SK-N-SH (cell line): ENCODE measurements around the gene AGO4. TPM values are rescaled to one million over a fixed set of nuclear protein-coding genes. Genes with fewer than 3 reads are reported as not detected.
A peak's percentile ranks its signal among the peaks of the same experiment; 100 is the strongest.

Experiments used
- CTCF ChIA-PET: fragments of 300-600, 350-600 bp; formaldehyde crosslinking; extraction: SDS; loops from one replicate; lab custom pipeline; 2021; lab: Yijun Ruan, JAX
- POLR2A ChIA-PET: fragments of 350-600 bp; sonication (Branson Sonifier 250); formaldehyde crosslinking; extraction: SDS; loops from one replicate; lab custom pipeline; 2020; ENCODE audit warnings: antibody characterized with exemption, inconsistent platforms; lab: Yijun Ruan, JAX
- DNase-seq: peaks from one replicate; pipeline ENCODE4 v3.0.0; 2012
- H2AFZ ChIP-seq: fragments of 200-600 bp; sonication (generic); 2 replicates; pipeline ENCODE4 v1.8.1; 2016; ENCODE audit warnings: antibody characterized with exemption, mild to moderate bottlenecking, low read depth
- H3F3A ChIP-seq: fragments of 200-600 bp; sonication (generic); replicated peaks from 2 replicates; pipeline ENCODE3; 2016; ENCODE audit warnings: antibody characterized with exemption, mild to moderate bottlenecking; ENCODE audit not compliant: insufficient read depth
- H3K27ac ChIP-seq, 2 experiments: fragments of 200-500 bp in 1 of 2; fragments of 200-600 bp in 1 of 2; sonication (Bioruptor generic) in 1 of 2; sonication (generic), shearing (Covaris generic) in 1 of 2; 2 replicates each; pipeline versions ENCODE4 v1.5.1 to v1.6.1; 2014 to 2016; ENCODE audit warnings: low read depth in 2 of 2, inconsistent platforms in 1 of 2, low read length in 1 of 2, mild to moderate bottlenecking in 1 of 2, mixed read lengths in 1 of 2
- H3K27me3 ChIP-seq: fragments of 200-600 bp; sonication (generic), shearing (Covaris generic); 2 replicates; pipeline ENCODE4 v1.6.1; 2016; ENCODE audit warnings: mixed run types; ENCODE audit not compliant: insufficient read depth
- H3K36me3 ChIP-seq, 2 experiments: fragments of 200-500 bp in 1 of 2; fragments of 200-600 bp in 1 of 2; sonication (Bioruptor generic) in 1 of 2; sonication (generic) in 1 of 2; replicated peaks in 1 of 2; 2 replicates each; pipeline versions ENCODE3 to v1.5.1; 2014 to 2016; ENCODE audit warnings: low read length in 1 of 2, mild to moderate bottlenecking in 1 of 2; ENCODE audit not compliant: insufficient read depth in 2 of 2, control insufficient read depth in 1 of 2
- H3K4me1 ChIP-seq, 2 experiments: fragments of 200-500 bp in 1 of 2; fragments of 200-600 bp in 1 of 2; sonication (Bioruptor generic) in 1 of 2; sonication (generic), shearing (Covaris generic) in 1 of 2; 2 replicates each; pipeline versions ENCODE4 v1.5.1 to v1.6.1; 2014 to 2016; ENCODE audit warnings: low read depth in 1 of 2, low read length in 1 of 2, mixed run types in 1 of 2; ENCODE audit not compliant: insufficient read depth in 2 of 2, control insufficient read depth in 1 of 2
- H3K4me2 ChIP-seq: fragments of 200-600 bp; sonication (generic), shearing (Covaris generic); 2 replicates; pipeline ENCODE4 v1.6.1; 2017; ENCODE audit warnings: mixed run types
- H3K4me3 ChIP-seq, 2 experiments: fragments of 200-500 bp in 1 of 2; fragments of 200-600 bp in 1 of 2; sonication (Bioruptor generic) in 1 of 2; sonication (generic), shearing (Covaris generic) in 1 of 2; 2 replicates each; pipeline versions ENCODE4 v1.5.1 to v1.8.1; 2014 to 2016; ENCODE audit warnings: low read depth in 2 of 2, inconsistent platforms in 1 of 2, low read length in 1 of 2, mild to moderate bottlenecking in 1 of 2, mixed read lengths in 1 of 2, moderate library complexity in 1 of 2
- H3K79me2 ChIP-seq: fragments of 200-600 bp; sonication (generic); 2 replicates; pipeline ENCODE4 v1.8.1; 2017; ENCODE audit warnings: mild to moderate bottlenecking; ENCODE audit not compliant: insufficient read depth
- H3K9ac ChIP-seq: fragments of 200-600 bp; sonication (generic); 2 replicates; pipeline ENCODE4 v1.6.1; 2017; ENCODE audit warnings: mixed run types
- H3K9me2 ChIP-seq: fragments of 200-600 bp; sonication (generic); 2 replicates; pipeline ENCODE4 v1.6.1; 2017; ENCODE audit warnings: mixed run types
- H3K9me3 ChIP-seq: fragments of 200-600 bp; sonication (generic); 2 replicates; pipeline ENCODE4 v1.6.1; 2017; ENCODE audit warnings: mixed run types, mild to moderate bottlenecking, moderate library complexity
- H4K20me1 ChIP-seq: fragments of 200-600 bp; sonication (generic); 2 replicates; pipeline ENCODE4 v1.6.1; 2017; ENCODE audit warnings: mild to moderate bottlenecking, mixed run types; ENCODE audit not compliant: insufficient read depth
- CHD2 ChIP-seq: fragments of 150-350 bp; IDR thresholded peaks from 2 replicates; pipeline ENCODE4 v1.6.1; 2018; ENCODE audit warnings: low read length; ENCODE audit not compliant: partially characterized antibody
- ELF1 ChIP-seq: IDR thresholded peaks from 2 replicates; pipeline ENCODE4 v1.4.0; 2012
- FOSL2 ChIP-seq: IDR thresholded peaks from 2 replicates; pipeline ENCODE4 v1.4.0; 2012; ENCODE audit warnings: low read depth, mild to moderate bottlenecking, moderate library complexity, borderline replicate concordance
- FOXJ3 ChIP-seq: sonication (generic); formaldehyde crosslinking; IDR thresholded peaks from 2 replicates; pipeline ENCODE4 v1.5.1; 2020; ENCODE audit warnings: mild to moderate bottlenecking, missing genetic modification reagents
- GABPA ChIP-seq: IDR thresholded peaks from 2 replicates; pipeline ENCODE4 v1.4.0; 2012; ENCODE audit warnings: low read depth, mild to moderate bottlenecking
- GATA2 ChIP-seq: sonication (generic); formaldehyde crosslinking; IDR thresholded peaks from 2 replicates; pipeline ENCODE4 v1.5.0; 2020; ENCODE audit warnings: mild to moderate bottlenecking, missing genetic modification reagents
- IRF3 ChIP-seq: fragments of 150-350 bp; IDR thresholded peaks from 2 replicates; pipeline ENCODE4 v1.6.1; 2016; ENCODE audit warnings: mild to moderate bottlenecking, low read depth, low read length
- JUND ChIP-seq: IDR thresholded peaks from 2 replicates; pipeline ENCODE4 v1.4.0; 2012
- MAX ChIP-seq: IDR thresholded peaks from 2 replicates; pipeline ENCODE4 v1.4.0; 2012; ENCODE audit warnings: low read depth
- MEF2A ChIP-seq: IDR thresholded peaks from 2 replicates; pipeline ENCODE4 v1.4.0; 2012; ENCODE audit warnings: low read depth, borderline replicate concordance
- MXI1 ChIP-seq: IDR thresholded peaks from 2 replicates; pipeline ENCODE4 v1.6.1; 2012; ENCODE audit warnings: mild to moderate bottlenecking, low read depth, low read length, improper control_type of control experiment
- POLR2AphosphoS5 ChIP-seq: IDR thresholded peaks from 2 replicates; pipeline ENCODE4 v1.6.1; 2012; ENCODE audit warnings: low read depth, low read length
- RCOR1 ChIP-seq: fragments of 150-350 bp; IDR thresholded peaks from 2 replicates; pipeline ENCODE4 v1.6.1; 2017; ENCODE audit warnings: antibody characterized with exemption, low read length
- REST ChIP-seq: IDR thresholded peaks from 2 replicates; pipeline ENCODE4 v1.6.1; 2012; ENCODE audit warnings: mild to moderate bottlenecking, low read depth, low read length, moderate library complexity
- TAF1 ChIP-seq: IDR thresholded peaks from 2 replicates; pipeline ENCODE4 v1.6.1; 2012; ENCODE audit warnings: low read depth, mild to moderate bottlenecking, low read length, moderate library complexity, borderline replicate concordance
- TEAD4 ChIP-seq: IDR thresholded peaks from 2 replicates; pipeline ENCODE4 v1.4.0; 2012; ENCODE audit warnings: mild to moderate bottlenecking, borderline replicate concordance; ENCODE audit not compliant: insufficient read depth
- YY1 ChIP-seq: IDR thresholded peaks from 2 replicates; pipeline ENCODE4 v1.4.0; 2012; ENCODE audit warnings: low read depth, mild to moderate bottlenecking
- WGBS: methylation state at CpG from one replicate; pipeline ENCODE4 v1.1.6; 2017; ENCODE audit warnings: low lambda C conversion rate; 5-methylcytosine and 5-hydroxymethylcytosine counted together
- polyA plus RNA-seq, 3 experiments: library from polyadenylated mRNA; depleted of rRNA; stranded (reverse); fragments of >200 nt; gene quantifications; 2 replicates each; pipeline ENCODE4 v1.2.3, GENCODE V29; 2012
- TF ChIP-seq, protein P1 (sequence below): IDR thresholded peaks from 2 replicates; pipeline ENCODE4 v1.4.0; 2012; ENCODE audit warnings: low read depth, borderline replicate concordance
- TF ChIP-seq, protein P2 (sequence below): IDR thresholded peaks from 2 replicates; pipeline ENCODE4 v1.4.0; 2012; ENCODE audit warnings: low read depth, borderline replicate concordance

AGO4 gene
- polyA plus RNA-seq, 1 of the 3 experiments (the other 2 are of a cell fraction), result 4.8 TPM

DNA sequence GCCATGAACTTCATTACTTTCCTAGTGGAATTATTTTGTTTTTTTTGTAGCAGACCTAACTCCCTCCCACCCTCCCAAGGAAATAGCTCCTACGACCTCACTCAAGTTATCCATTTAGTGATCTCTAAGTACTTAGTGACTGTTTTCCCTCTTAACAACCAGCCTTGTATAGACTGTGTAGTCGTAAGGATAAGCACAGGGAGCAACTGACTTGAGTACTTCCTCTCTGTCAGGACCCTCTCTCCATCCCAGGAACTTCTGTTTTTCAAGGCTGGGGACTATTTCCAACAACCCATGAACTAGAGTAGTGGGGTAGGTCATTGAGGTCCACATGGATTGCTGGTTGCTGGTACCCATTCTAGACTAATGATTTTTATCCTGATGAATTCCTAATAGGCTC is 77.1 kb downstream of the AGO4 start:
- 85% methylated on average over 2 of the region's 2 CpGs for WGBS
- TF ChIP-seq TAF1 (no peak), MAX (no peak), TEAD4 (no peak), RCOR1 (no peak), MXI1 (no peak), FOXJ3 (CRISPR knock-in tag) (no peak), ELF1 (no peak), MEF2A (no peak), CHD2 (no peak), YY1 (no peak)
- Histone ChIP-seq H3K36me3 (peaks cover 5 to 6% of the 10 kb centered on the region in 2 experiments), H3K4me3 (no peak overlapping the region), H3K79me2 (peaks cover 36% of the 10 kb centered on the region), H3K9me2 (no peaks in the 10 kb centered on the region), H3K9me3 (no peaks in the 10 kb centered on the region), H3K27me3 (no peaks in the 10 kb centered on the region), H3K27ac (no peak overlapping the region), H4K20me1 (peaks cover 20% of the 10 kb centered on the region), H2AFZ (no peak overlapping the region), H3K4me1 (peaks cover 12 to 33% of the 10 kb centered on the region in 2 experiments; a peak in 2 of 4 replicates), H3F3A (no peaks in the 10 kb centered on the region), H3K9ac (no peak overlapping the region), H3K4me2 (no peak overlapping the region)
- CTCF ChIA-PET, result interaction anchor here (0.9 to 1.3 kb wide), 2 partner anchors 10 to 21 kb away, joined by 3 read pairs; no protein-coding TSS in a partner anchor
- POLR2A ChIA-PET, result no interaction called here
- no peak for DNase-seq

DNA sequence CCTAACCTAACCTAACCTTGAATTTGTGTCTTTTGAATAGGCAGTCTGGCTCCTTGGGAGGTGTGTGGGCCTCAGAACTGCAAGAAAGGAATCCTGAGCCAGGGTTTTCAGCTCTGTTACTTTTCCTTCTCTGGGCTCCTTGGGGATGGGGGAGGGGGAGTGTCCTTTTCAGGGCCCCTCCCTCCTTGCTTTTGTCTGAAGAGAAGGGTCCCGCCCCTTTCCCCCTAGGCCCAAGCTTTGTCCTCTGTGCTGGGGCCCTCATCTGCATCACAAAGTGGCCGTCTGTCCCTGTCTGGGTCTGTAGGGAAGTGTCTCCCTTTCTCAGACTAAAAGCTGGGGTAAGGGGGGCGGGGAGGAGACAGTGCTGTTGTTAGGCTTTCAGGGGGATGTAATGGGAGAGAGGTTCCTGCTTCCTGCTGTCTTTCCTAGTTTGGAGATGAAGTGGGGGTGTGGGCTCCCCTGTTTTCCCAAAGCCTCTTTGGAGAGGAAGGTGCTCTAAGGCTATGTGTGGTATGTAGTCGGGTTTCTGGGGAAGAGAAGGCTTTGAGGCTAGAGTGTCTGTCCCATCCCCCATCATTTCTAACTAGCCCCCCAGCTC is 78.2 kb downstream of the AGO4 start:
- ChIA-PET POLR2A (no interaction called here), CTCF (interaction anchor here (0.9 to 1.0 kb wide), 2 partner anchors 19 to 249 kb away, joined by 3 read pairs; no protein-coding TSS in a partner anchor)
- H3F3A ChIP-seq, result no peaks in the 10 kb centered on the region
- H3K27me3 ChIP-seq, result no peaks in the 10 kb centered on the region
- H3K9me2 ChIP-seq, result no peaks in the 10 kb centered on the region
- no peak overlapping the region for H3K4me3 ChIP-seq
- WGBS, result 75% methylated on average over 4 of the region's 4 CpGs
- H3K79me2 ChIP-seq, result peaks cover 39% of the 10 kb centered on the region
- H3K4me1 ChIP-seq, result peaks cover 12 to 33% of the 10 kb centered on the region in 2 experiments; a peak in 2 of 4 replicates
- peaks cover 20% of the 10 kb centered on the region for H4K20me1 ChIP-seq
- DNase-seq, result peak; percentile 43
- H3K36me3 ChIP-seq, result peaks cover 5 to 15% of the 10 kb centered on the region in 2 experiments
- peak overlapping the region; percentile 66 for H3K4me2 ChIP-seq
- H2AFZ ChIP-seq, result no peak overlapping the region
- H3K9ac ChIP-seq, result no peak overlapping the region
- H3K9me3 ChIP-seq, result no peaks in the 10 kb centered on the region
- H3K27ac ChIP-seq, result peak overlapping the region in 1 of 2 experiments; percentile 35; a peak in 1 of 4 replicates
- no peak for TF ChIP-seq FOSL2
- TF ChIP-seq, protein P1, sequence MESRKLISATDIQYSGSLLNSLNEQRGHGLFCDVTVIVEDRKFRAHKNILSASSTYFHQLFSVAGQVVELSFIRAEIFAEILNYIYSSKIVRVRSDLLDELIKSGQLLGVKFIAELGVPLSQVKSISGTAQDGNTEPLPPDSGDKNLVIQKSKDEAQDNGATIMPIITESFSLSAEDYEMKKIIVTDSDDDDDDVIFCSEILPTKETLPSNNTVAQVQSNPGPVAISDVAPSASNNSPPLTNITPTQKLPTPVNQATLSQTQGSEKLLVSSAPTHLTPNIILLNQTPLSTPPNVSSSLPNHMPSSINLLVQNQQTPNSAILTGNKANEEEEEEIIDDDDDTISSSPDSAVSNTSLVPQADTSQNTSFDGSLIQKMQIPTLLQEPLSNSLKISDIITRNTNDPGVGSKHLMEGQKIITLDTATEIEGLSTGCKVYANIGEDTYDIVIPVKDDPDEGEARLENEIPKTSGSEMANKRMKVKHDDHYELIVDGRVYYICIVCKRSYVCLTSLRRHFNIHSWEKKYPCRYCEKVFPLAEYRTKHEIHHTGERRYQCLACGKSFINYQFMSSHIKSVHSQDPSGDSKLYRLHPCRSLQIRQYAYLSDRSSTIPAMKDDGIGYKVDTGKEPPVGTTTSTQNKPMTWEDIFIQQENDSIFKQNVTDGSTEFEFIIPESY, result no peak
- no peak for TF ChIP-seq TAF1
- TF ChIP-seq GABPA, result no peak
- TF ChIP-seq IRF3, result no peak
- TF ChIP-seq MAX, result no peak
- TF ChIP-seq JUND, result no peak
- TF ChIP-seq REST, result no peak
- TF ChIP-seq RCOR1, result no peak
- no peak for TF ChIP-seq MXI1
- TF ChIP-seq, protein P2, sequence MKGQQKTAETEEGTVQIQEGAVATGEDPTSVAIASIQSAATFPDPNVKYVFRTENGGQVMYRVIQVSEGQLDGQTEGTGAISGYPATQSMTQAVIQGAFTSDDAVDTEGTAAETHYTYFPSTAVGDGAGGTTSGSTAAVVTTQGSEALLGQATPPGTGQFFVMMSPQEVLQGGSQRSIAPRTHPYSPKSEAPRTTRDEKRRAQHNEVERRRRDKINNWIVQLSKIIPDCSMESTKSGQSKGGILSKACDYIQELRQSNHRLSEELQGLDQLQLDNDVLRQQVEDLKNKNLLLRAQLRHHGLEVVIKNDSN, result no peak
- no peak for TF ChIP-seq GATA2
- TF ChIP-seq POLR2AphosphoS5, result no peak
